NCI-H2227 (cell line): ENCODE results near the gene CAMK4.
"Not testable (repeated sequence)": the region's sequence is repeated elsewhere in the genome, so short reads cannot be mapped to it uniquely, and the experiment has no call there.

Experiments
- DNase-seq: peaks from one replicate; lab custom pipeline; 2025; ENCODE audit not compliant: unreplicated experiment; lab: John Stamatoyannopoulos, UW

Gene CAMK4

DNA sequence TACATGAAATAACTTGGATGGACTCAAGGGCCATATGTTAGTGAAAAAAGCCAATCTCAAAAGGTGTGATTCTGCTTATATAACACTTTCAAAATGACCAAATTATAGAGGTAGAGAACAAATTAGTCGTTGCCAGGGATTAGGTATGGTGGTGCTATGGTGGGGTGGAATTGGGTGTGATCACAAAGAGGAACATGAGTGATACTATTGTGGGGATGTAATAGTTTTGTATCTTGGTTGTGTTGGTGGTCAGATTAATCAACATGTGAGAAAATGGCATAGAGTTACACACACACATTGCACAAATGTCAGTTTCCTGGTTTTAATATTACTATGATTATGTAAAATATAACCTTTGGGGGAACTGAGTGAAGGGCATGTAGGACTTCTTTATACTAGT, 31.9 kb downstream of the CAMK4 start:
- DNase-seq: no peak

GRCh38 chr5:111257610-111258009, 33.4 kb downstream of the CAMK4 start:
- DNase-seq: not testable (repeated sequence)

- DNase-seq: no peak
Observed at GRCh38 chr5:111259636-111260035, 35.5 kb downstream of the CAMK4 start.

DNA sequence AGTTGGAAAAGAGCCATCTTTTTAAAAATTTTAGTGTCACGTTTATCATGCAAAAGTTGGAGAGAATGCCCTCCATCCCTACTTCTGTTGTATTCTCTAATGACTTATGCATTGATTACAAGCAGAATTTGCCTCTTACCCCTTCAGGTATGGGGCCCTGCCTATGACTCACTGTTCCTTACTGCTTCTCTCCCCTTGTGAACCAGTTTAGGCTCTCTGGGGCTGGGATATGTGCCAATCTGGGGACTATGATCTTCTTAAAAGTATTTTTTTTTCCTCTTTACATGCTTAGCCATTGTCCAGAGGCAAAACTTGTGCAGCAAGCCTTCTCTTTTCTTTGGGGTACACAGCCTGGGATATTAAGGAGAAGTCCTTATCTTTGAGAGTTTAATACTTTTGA, 37.4 kb downstream of the CAMK4 start:
- DNase-seq: no peak

- no peak for DNase-seq
Observed at GRCh38 chr5:111262153-111262552, 38.0 kb downstream of the CAMK4 start.

DNA sequence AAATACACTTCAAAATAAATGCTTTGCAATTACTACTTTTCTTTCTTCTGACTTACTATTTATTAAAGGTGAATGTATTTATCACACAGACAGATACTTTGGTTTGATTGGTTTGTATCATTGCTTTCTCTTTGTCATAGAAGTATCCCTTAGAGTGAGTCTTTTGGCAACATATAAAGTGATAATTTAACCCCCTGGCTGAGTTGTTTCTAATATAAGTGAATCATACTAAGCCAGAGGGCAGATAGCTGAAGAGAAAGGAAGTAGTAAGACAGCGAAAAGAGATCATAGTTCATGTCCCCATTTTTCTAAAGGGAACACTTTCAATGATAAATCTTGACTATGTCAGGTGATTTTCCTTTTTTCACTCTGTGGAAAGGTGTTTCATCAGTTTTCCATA, 38.6 kb downstream of the CAMK4 start:
- no peak for DNase-seq

DNA sequence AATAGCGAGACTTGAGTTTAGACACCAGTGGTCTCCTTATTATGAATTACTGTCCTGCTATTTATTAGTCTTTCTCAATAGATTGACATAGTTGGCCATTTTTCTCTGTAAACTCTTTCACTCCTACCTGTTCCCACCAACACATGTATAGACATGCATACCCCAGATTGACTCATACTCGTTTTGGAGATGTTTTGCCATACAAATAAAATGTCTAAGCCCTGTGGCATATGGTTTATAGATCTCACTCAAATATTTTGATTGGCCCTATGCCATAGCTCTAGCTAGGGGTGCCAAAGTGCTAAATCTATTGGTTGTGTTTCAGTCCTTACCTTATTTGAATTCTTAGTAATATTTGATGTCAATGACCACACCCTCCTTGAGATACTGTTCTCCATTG, 42.3 kb downstream of the CAMK4 start:
- DNase-seq: no peak

GRCh38 chr5:111268300-111268699, 44.1 kb downstream of the CAMK4 start:
- DNase-seq: no peak

DNA sequence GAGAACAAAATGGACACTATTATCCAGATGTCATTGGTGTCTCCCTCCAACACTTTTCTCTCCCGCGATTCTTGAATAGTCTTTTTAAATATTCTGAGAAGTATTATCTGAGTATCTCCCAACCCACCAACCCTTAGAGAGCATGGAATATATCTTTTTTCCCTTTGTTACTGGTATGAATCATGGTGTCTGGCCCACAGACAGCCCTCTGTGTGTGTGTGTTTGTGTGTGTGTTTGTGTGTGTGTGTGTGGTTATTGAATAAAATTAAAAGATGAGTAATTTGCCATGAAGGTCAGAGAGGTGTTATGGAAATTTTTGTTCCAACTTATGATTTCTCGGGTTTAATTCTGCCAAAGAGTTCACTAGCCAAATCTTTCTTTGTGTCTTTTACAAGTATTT, 47.7 kb downstream of the CAMK4 start:
- no peak for DNase-seq

DNA sequence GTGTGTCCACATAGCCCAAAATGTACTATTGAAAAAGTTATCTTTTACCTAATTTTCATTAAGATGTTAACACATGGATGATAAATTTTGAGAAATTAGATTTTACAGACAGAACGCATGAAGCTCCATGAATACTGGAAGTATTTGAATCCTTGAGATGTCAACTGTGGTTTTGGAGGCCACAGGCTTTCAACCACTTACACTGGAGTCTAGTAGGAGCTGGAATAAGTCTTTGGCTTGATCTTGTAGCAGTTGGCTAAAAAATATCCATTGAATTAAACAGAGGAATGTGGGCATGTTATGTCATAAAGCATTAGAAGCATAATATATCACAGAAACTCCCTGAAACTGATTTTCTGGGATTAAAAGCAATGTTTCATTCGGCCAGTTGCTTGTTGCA, 52.9 kb downstream of the CAMK4 start:
- no peak for DNase-seq

DNA sequence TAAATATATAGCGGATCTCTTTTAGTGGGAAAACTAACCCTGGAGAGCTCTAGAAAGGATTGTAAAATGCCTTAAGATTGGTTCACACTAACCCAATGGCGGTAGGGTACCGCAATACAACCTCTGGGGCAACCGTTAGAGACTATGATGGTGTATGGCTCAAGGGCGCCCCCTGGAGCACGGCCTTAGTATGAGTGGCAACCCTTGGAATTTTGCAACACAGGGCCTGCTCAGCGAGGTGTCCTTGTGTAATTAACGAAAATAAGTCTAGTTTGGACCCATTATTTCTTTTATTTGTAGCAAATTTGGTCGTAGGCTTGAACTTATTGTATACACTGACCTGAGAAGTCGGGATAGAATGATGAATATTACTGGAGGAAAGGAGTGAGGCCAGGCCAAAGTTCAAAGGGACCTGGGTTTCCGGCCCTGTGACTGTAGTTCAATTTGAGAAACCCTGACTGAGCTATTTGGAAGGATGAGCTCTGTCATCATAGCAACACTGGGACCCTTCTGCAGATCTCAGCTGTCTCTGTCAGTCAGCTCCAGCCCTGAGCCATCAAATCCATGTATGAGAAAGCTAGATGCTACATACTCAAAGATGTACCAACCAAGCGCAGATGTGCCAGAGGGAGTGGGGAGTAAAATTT, 54.8 kb downstream of the CAMK4 start:
- DNase-seq: no peak

- no peak for DNase-seq
Observed at GRCh38 chr5:111280282-111280951, 56.2 kb downstream of the CAMK4 start.

GRCh38 chr5:111282798-111283197, 58.6 kb downstream of the CAMK4 start:
- no peak for DNase-seq

DNA sequence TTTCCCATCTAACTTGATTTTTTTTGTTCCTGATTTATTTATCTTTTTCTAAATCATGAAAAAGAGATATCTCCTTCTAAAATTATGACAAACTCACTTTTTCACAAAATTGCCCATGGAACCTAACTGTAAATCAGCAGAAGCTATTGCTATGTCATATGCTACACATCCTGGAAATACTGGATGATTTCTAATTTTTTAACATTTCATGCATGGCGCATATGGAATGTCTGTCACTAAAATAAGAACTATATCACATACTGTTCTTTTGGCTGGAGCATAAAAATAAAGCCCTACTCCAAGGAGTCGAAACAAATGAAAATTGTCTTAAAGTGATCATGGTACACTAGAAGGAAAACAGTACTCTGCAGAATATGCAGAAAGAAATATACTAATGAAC, 60.6 kb downstream of the CAMK4 start:
- DNase-seq: no peak

- no peak for DNase-seq
Observed at GRCh38 chr5:111294551-111294950, 70.4 kb downstream of the CAMK4 start.

- DNase-seq: no peak
Observed at GRCh38 chr5:111295649-111296048, 71.5 kb downstream of the CAMK4 start.

DNA sequence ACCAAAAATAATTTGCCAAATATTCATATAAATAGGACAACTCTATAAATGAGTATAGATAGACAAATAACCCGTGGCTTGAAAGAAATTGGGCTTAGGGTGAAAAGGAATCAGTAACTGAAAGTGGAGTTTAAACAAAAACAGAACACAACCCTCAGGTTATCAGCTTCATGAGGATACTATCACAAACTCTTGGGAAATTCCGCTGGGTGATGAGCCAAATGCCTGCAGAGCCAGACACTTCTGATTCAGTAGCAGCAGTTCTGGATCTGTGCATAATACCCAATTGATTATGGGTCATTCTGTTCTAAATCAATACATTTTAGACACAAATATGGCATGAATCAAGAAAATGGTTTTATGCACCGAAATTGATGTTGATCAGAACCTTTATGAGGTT, 72.4 kb downstream of the CAMK4 start:
- no peak for DNase-seq

- DNase-seq: no peak
Observed at GRCh38 chr5:111299067-111299481, 74.9 kb downstream of the CAMK4 start.

DNA sequence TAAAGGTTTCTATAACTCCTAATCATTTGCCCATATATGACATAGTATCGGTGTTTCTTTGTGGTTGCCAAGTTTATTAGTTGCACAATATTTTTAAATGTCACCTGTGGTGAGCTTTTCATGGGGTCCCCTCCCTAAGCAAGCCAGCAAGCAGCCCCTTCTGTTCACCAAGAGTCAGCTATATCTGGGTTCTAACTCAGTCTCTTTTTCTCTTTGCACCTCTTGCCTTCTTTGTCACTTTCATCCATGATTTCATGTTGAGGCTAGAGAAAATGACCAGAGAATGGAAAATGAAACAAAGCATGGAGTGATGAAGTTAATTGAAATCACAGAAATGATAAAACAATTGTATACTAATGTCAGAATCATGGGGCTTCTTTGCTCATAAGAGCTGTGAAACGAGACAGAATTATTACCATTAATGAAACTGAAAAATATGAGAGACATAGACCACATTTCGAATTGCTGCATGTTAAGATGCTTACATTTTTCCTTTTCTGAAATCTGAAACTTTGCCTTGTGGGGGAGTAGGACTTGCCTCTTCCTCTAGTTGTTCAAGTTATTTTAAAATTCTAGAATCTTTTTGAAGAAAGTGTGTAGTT, 75.7 kb downstream of the CAMK4 start:
- DNase-seq: no peak

DNA sequence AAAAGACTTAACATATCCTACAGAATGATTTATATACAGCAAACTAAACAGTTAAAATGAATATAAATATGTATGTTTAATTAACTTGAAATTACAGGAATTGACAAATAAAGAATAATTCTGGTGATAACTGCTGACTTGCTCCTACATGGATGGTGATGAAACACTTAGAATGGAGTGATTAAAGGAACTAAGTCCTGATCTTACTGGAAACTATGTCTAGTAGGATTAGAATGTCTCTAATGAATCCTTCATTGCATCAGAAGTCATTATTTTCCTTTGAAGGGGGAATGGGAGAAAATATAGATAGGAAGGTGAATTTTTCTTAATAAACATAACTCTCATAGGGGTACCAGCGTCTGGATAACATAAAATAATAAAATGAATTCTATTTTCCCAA, 77.1 kb downstream of the CAMK4 start:
- DNase-seq: no peak

DNA sequence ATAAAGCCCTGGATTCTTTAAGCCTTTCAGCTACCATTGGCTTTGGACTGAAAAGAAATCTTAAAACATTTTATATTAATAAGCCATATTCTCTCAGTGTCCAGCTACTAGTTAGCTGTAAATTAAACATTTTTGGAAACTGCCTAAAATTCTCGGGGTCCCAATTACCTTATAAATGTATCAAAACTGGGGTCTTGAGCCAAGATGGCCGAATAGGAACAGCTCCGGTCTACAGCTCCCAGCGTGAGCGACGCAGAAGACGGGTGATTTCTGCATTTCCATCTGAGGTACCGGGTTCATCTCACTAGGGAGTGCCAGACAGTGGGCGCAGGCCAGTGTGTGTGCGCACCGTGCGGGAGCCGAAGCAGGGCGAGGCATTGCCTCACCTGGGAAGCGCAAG, 77.9 kb downstream of the CAMK4 start:
- DNase-seq: not testable (repeated sequence)

DNA sequence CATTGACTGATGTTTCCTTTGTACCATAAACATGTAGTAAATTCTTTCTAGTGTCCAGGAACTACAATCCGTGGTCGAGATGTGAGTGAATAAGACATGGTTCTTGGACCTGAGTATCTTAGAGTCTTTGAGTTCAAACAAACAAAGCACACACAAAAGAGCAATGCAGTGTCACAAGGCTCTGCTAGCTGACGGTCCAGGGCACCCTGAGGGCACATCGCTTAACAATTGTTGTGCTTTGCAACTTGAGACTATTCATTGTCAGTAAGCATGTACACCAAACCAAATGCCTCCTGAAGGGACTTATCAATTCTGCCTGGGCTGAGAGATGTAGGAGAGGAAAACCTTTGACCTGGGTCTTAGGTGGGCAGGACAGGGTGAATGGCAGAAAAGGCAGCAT, 84.8 kb downstream of the CAMK4 start:
- DNase-seq: no peak

- DNase-seq: no peak
Observed at GRCh38 chr5:111309384-111309783, 85.2 kb downstream of the CAMK4 start.
